Left lung (tissue), 10 donors: ENCODE results near the gene TMEM170B. TPM values are rescaled to one million over a fixed set of nuclear protein-coding genes. Genes with fewer than 3 reads are reported as not detected.

ENCODE experiments used
- ATAC-seq: fragments of 200-7000 bp; cut with Tn5 transposase; one replicate; pipeline ENCODE4 v1.9.1; 2020; ENCODE audit warnings: moderate library complexity
- DNase-seq, 4 donors: peaks; one replicate each; pipeline ENCODE4 v3.0.0-alpha.2; 2013 to 2020
- H3K27ac ChIP-seq, 2 donors: fragments of 200-600 bp; sonication (generic) in 1 of 2; one replicate each; pipeline versions ENCODE4 v1.5.0 to v1.8.0; 2020 to 2021
- H3K27me3 ChIP-seq, 2 donors: fragments of 200-600 bp; sonication (generic) in 1 of 2; one replicate each; pipeline versions ENCODE4 v1.5.0 to v1.8.0; 2020 to 2021
- H3K36me3 ChIP-seq, 2 donors: fragments of 200-600 bp; sonication (generic) in 1 of 2; one replicate each; pipeline versions ENCODE4 v1.5.0 to v1.8.0; 2020 to 2021
- H3K4me1 ChIP-seq, 2 donors: fragments of 200-600 bp; one replicate each; pipeline ENCODE4 v1.8.0; 2021
- H3K4me3 ChIP-seq, 2 donors: fragments of 200-600 bp; sonication (generic) in 1 of 2; one replicate each; pipeline versions ENCODE4 v1.5.0 to v1.8.0; 2020 to 2021; ENCODE audit warnings: mild to moderate bottlenecking in 1 of 2
- H3K9me3 ChIP-seq, 2 donors: fragments of 200-600 bp; sonication (generic) in 1 of 2; one replicate each; pipeline versions ENCODE4 v1.5.0 to v1.8.0; 2020 to 2021
- CTCF ChIP-seq, 2 donors: fragments of 200-600 bp; sonication (generic) in 1 of 2; IDR thresholded peaks; one replicate each; pipeline versions ENCODE4 v1.5.0 to v1.8.0; 2021; ENCODE audit warnings: antibody characterized with exemption in 2 of 2
- intact Hi-C, 2 donors: fragments of 100-400 bp; cut with DNase I; formaldehyde crosslinking; loops; one replicate each; pipeline versions ENCODE4 v1.11.2 to v1.14.2; 2022
- polyA plus RNA-seq, 6 donors: library from polyadenylated mRNA; unstranded; fragments of 120-200 nt; gene quantifications; one replicate each; pipeline ENCODE4 v1.2.1, GENCODE V29; 2013; ENCODE audit not compliant: insufficient read length in 6 of 6
- total RNA-seq, 2 donors: library from RNA; stranded (reverse); fragmentation: NEBNext Ultra II Directional; extraction: Animal tissue kit (Norgen Biotek cat#: 25700); gene quantifications; one replicate each; pipeline ENCODE4 v1.2.1, GENCODE V29; 2021
- donor health status: DM: no; HTN: yes; CAD: no.
- donor health status: DM: no; HTN: no; CAD: no.

The TMEM170B gene
- total and polyA plus RNA-seq, 8 donors: 5.2 to 10.1 (median 5.5) TPM

- Histone ChIP-seq H3K4me3 (no peak overlapping the region), H3K36me3 (no peaks in the 10 kb centered on the region), H3K9me3 (no peaks in the 10 kb centered on the region), H3K27ac (peak overlapping the region; percentile 18 to 46), H3K4me1 (peaks cover 9 to 28% of the 10 kb centered on the region in 2 donors), H3K27me3 (no peaks in the 10 kb centered on the region)
- ATAC-seq (peak; percentile 58), DNase-seq (peak in 2 of 4 donors; percentile 67 to 71)
- no peak for TF ChIP-seq CTCF (IDR thresholded peaks at IDR 0.05)
- intact Hi-C loops: no loop called here
Observed at GRCh38 chr6:11607383-11607782, 69.8 kb downstream of the TMEM170B start.

GRCh38 chr6:11608600-11609323 is 71.2 kb downstream of the TMEM170B start:
- no peak for TF ChIP-seq CTCF (IDR thresholded peaks at IDR 0.05)
- Histone ChIP-seq H3K36me3 (no peaks in the 10 kb centered on the region), H3K27me3 (no peaks in the 10 kb centered on the region), H3K9me3 (no peaks in the 10 kb centered on the region), H3K4me3 (no peak overlapping the region), H3K27ac (peak overlapping the region; percentile 1 to 70), H3K4me1 (peaks cover 9 to 28% of the 10 kb centered on the region in 2 donors)
- ATAC-seq (no peak), DNase-seq (no peak)
- intact Hi-C loops: no loop called here

- Histone ChIP-seq H3K27ac (peak overlapping the region; percentile 1 to 70), H3K9me3 (no peaks in the 10 kb centered on the region), H3K27me3 (no peaks in the 10 kb centered on the region), H3K4me3 (no peak overlapping the region), H3K4me1 (peaks cover 9 to 28% of the 10 kb centered on the region in 2 donors), H3K36me3 (no peaks in the 10 kb centered on the region)
- ATAC-seq (peak; percentile 36), DNase-seq (peak in 2 of 4 donors; percentile 35 to 38)
- no peak for TF ChIP-seq CTCF (IDR thresholded peaks at IDR 0.05)
- intact Hi-C loops: no loop called here
Observed at GRCh38 chr6:11609324-11610071, 71.9 kb downstream of the TMEM170B start.

- no peak for TF ChIP-seq CTCF (IDR thresholded peaks at IDR 0.05)
- Histone ChIP-seq H3K36me3 (no peaks in the 10 kb centered on the region), H3K27ac (peak overlapping the region in 1 of 2 donors; percentile 37), H3K4me1 (no peaks in the 10 kb centered on the region), H3K4me3 (no peak overlapping the region), H3K9me3 (no peaks in the 10 kb centered on the region), H3K27me3 (no peaks in the 10 kb centered on the region)
- DNase-seq (no peak), ATAC-seq (no peak)
- intact Hi-C loops: no loop called here
Observed at GRCh38 chr6:11613336-11613735, 75.8 kb downstream of the TMEM170B start.

- Histone ChIP-seq H3K4me3 (no peak overlapping the region), H3K27me3 (no peaks in the 10 kb centered on the region), H3K9me3 (no peaks in the 10 kb centered on the region), H3K27ac (peak overlapping the region; percentile 18 to 37), H3K36me3 (no peaks in the 10 kb centered on the region), H3K4me1 (no peaks in the 10 kb centered on the region)
- no peak for TF ChIP-seq CTCF (IDR thresholded peaks at IDR 0.05)
- intact Hi-C loops: no loop called here
- ATAC-seq (peak; percentile 29), DNase-seq (no peak)
Observed at GRCh38 chr6:11613858-11614257, 76.3 kb downstream of the TMEM170B start.
